GM12801 (cell line): Measurements from ENCODE around the gene ADCY3.

ENCODE experiments used
- TF ChIP-seq, protein P1 (sequence below): IDR thresholded peaks from one replicate; pipeline ENCODE4 v1.5.1; 2011; ENCODE audit warnings: control low read depth; ENCODE audit not compliant: insufficient read length; ENCODE audit errors: extremely low read depth

The ADCY3 gene

DNA sequence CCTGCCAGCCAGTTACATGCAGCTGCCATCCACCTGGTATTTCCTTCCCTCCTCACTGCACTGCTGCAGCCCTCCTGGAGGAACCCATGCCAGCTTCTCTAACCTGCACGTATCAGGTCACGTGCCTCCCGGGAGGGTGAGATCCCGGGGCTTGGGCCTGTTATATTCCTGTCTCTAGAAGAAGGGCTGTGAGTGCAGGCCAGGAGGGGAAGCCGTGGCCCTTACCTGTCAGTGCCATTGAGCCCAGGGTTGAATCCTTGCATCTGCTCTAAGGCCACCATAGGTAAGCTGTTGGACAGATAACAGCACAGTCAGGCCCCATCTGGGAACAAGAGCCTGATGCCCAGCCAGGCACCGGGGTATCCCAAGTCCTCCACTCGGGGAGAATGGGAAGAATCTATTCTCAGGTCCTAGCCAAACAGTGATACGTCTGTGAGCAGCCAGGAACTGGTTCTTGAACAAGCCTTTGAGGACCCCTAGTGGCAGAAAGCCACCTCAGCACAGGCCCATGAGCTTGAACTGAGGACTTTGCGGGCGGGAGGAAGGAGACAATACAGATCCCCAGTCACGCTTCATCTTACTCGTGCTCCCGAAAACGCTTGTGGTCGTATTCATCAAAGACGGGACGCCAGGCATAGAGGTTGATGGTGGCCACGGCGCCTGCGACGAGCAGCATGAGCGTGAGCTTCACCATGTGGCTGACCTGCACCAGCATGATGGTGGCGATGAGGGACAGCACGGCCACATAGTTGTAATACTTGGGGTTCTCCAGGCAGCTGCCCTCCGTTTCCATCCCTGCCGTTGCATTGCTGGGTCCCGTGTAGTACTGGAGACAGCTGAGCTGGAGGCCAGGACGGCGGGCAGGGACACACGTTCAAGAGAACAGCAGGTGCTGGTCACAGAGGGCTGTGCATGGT lies 92.5 kb downstream of the ADCY3 start:
- TF ChIP-seq, protein P1, sequence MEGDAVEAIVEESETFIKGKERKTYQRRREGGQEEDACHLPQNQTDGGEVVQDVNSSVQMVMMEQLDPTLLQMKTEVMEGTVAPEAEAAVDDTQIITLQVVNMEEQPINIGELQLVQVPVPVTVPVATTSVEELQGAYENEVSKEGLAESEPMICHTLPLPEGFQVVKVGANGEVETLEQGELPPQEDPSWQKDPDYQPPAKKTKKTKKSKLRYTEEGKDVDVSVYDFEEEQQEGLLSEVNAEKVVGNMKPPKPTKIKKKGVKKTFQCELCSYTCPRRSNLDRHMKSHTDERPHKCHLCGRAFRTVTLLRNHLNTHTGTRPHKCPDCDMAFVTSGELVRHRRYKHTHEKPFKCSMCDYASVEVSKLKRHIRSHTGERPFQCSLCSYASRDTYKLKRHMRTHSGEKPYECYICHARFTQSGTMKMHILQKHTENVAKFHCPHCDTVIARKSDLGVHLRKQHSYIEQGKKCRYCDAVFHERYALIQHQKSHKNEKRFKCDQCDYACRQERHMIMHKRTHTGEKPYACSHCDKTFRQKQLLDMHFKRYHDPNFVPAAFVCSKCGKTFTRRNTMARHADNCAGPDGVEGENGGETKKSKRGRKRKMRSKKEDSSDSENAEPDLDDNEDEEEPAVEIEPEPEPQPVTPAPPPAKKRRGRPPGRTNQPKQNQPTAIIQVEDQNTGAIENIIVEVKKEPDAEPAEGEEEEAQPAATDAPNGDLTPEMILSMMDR = no peak

DNA sequence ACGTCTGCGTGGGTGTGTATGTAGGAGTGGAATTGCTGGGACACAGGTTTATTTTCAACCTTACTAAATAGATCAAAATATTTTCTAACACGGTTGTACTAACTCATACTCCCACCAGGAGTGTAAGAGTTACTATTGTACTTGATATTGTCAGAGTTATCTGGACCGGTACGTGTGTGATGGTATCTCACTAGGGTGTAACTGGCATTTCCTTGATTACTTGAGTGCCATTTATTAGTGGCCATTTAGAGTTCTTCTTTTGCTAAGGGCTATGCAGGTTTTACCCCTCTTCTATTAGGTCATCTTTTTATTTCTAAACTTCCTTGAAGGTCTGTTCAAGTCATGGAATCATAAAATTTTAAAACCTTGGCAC lies 93.3 kb downstream of the ADCY3 start:
- TF ChIP-seq, protein P1 = no peak

DNA sequence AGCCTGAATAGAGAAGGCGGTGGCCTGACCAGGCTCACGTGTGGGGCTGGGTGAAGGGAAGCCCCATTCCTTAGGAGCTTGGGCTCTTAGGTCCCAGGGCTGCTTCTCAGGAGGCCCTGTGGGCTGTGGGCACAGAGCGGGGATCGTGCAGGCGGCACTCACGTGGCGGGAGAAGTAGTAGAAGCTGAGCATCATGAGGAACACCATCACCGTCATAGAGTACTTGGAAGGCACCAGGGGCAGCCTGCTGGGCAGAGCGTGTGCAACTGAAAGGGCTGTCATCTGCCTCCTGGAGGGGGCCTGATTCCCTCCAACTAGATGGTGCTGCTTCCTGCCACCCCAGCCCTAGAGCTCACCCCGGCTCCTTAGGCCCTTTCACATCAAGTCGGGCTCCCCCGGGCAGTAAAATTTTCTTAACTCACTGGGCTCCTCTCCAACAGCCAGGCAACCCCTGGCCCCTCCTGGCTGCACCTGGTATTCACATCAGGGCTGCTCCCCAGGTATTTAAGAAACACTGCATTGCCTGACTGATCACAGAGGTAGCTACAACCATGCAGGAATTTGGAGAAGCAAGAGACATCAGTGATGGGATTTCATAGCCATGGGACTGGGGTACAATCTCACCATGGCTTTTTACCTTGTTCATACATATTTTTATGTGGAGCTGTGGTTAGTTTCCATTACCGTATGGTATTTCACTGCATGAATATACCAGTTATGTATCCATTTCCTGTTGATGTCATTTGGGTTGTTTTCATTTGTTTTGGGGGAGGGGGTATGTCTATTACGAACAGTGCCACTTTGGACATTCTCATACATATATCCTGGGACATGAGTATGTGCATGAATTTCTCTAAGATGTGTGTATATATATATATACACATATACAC lies 93.9 kb downstream of the ADCY3 start:
- TF ChIP-seq, protein P1 = no peak

DNA sequence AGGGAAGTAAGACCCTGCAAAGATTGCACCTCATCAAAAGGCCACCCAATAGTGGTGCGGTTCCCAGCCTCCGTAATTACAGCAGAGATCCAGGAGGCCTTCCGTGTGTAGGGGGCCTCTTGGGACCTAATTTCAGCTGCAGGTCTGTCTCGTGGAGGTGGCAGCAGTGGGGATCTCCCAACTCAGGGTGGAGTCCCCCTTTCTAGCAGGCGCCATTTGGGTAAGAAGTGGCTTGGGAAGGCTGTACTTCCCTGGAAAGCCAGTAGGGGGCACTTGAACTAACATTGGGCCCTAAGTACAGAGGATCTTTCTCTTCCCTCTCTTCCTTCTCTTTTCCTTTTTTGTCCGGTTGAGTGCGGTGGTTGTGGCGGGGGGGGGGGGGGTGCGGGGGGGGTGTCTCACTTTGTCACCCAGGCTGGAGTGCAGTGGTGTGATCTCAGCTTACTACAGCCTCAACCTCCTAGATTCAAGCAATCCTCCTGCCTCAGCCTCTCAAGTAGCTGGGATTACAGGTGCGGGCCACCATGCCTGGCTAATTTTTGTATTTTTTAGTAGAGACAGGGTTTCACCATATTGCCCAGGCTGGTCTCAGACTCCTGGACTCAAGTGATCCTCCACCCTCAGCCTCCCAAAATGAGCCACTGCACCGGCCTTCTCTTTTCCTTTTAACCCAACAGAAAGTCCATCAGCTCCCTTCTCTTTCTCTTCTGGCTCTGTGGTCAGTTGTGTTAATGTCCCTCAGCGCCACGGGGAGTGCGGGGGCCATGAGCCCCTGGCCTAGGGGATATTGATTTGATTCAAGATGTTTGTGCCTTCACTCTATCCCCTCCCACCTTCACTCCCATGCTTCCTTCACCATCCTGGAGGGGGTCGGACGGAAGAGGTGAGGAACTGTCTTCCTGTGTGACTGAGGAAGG lies 94.8 kb downstream of the ADCY3 start:
- TF ChIP-seq, protein P1 = no peak

DNA sequence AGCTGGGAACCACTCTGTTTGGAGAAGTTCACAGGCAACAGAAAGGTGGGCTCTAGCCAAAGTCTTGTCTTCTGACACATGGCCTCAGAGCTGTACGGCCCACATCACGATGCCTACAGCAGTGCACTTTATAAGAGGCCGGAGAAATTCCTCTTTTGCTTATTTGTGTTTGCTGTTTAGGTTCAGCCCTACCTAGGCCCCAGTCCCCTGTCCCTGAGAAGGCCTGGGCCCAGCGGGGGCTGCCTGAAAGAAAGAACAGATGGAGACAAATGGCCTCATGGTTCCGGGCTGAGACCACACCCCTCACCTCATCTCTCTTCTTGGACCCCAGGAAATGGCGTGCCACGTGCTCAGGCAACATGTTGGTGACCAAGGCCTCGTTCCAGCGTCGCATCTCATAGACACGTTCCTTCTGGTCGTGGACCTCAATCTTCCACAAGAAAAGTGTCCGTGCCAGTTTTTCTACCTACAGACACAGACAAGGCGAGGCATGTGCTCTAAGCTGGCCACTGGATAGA lies 95.9 kb downstream of the ADCY3 start:
- TF ChIP-seq, protein P1 = no peak

DNA sequence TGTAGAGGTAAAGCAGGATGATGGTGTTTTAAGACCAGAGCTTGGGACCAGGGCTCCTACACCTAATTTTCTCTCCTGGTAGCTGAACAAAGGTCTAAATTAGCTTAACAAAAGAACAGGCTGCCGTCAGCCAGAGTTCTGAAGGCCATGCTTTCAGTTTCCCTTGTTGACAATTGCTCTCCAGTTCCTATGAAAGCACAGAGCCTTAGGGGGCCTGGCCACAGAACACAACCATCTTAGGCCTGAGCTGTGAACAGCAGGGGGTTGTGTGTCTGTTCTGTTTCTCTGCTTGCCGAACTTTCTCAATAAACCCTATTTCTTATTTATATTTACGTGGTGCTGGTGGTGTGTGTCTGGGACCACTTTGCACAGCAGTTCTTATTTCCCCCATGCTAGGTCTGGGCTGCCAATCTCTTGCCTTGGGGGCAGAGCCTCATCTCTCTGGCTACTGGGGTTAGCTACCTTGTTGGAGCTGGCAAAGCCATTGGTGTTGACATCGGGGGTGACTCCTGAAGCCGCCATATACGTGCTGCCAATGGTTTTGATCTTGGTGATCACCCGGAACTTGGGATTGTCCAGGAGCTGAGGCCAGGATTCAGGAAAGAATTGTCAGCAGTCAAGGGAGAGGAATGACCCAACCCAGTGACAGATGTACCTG lies 97.9 kb downstream of the ADCY3 start:
- TF ChIP-seq, protein P1 = no peak
